DND-41 (cell line): ENCODE data around the gene BAK1.

Source experiments
- CTCF ChIP-seq: IDR thresholded peaks from 2 replicates; pipeline ENCODE4 v1.5.1; 2012; ENCODE audit warnings: borderline replicate concordance, low read length, moderate library complexity, mild to moderate bottlenecking; ENCODE audit not compliant: poor library complexity, severe bottlenecking; ENCODE audit errors: extremely low read depth
- EZH2 ChIP-seq: IDR thresholded peaks from 3 replicates; pipeline ENCODE4 v1.6.1; 2012; ENCODE audit warnings: borderline replicate concordance, low read depth, mild to moderate bottlenecking, moderate library complexity, low read length, inconsistent platforms; ENCODE audit not compliant: severe bottlenecking

- no peak for TF ChIP-seq CTCF
- no peak for TF ChIP-seq EZH2
Measured at GRCh38 chr6:33606642-33607041, 26.6 kb upstream of the BAK1 start.
